MM.1S (cell line): ENCODE data around the gene DLGAP1.

Experiments
- DNase-seq: peaks from one replicate; pipeline ENCODE4 v3.0.0-alpha.2; 2015
- H2AFZ ChIP-seq: fragments of 300-600 bp; sonication (generic); 2 replicates; pipeline ENCODE4 v1.6.0; 2016; ENCODE audit warnings: antibody characterized with exemption, low read length
- H3F3A ChIP-seq: fragments of 300-600 bp; sonication (generic); 2 replicates; pipeline ENCODE4 v1.6.1; 2016; ENCODE audit warnings: mild to moderate bottlenecking, antibody characterized with exemption, low read length, moderate library complexity, mixed read lengths; ENCODE audit not compliant: insufficient read depth
- H3K27ac ChIP-seq: fragments of 300-600 bp; sonication (generic); 2 replicates; pipeline ENCODE4 v1.5.1; 2016; ENCODE audit warnings: mild to moderate bottlenecking, low read length
- H3K27me3 ChIP-seq: fragments of 300-600 bp; sonication (generic); replicated peaks from 2 replicates; pipeline ENCODE4 v1.6.0; 2016; ENCODE audit warnings: low read length; ENCODE audit not compliant: insufficient read depth
- H3K36me3 ChIP-seq: fragments of 300-600 bp; sonication (generic); replicated peaks from 2 replicates; pipeline ENCODE4 v1.6.1; 2016; ENCODE audit warnings: mild to moderate bottlenecking, low read length, mixed read lengths; ENCODE audit not compliant: insufficient read depth
- H3K4me1 ChIP-seq: fragments of 300-600 bp; sonication (generic); 2 replicates; pipeline ENCODE4 v1.6.1; 2016; ENCODE audit warnings: low read length, mixed read lengths
- H3K4me2 ChIP-seq: fragments of 300-600 bp; sonication (generic); 2 replicates; pipeline ENCODE4 v1.6.0; 2016; ENCODE audit warnings: low read depth, low read length
- H3K4me3 ChIP-seq: fragments of 300-600 bp; sonication (generic); 2 replicates; pipeline ENCODE4 v1.5.1; 2016; ENCODE audit warnings: low read length, mixed read lengths
- H3K79me2 ChIP-seq: fragments of 300-600 bp; sonication (generic); 2 replicates; pipeline ENCODE4 v1.6.1; 2016; ENCODE audit warnings: mixed run types, low read length, mixed read lengths
- H3K9ac ChIP-seq: fragments of 300-600 bp; sonication (generic); 2 replicates; pipeline ENCODE4 v1.6.1; 2016; ENCODE audit warnings: low read length, mixed read lengths
- H3K9me2 ChIP-seq: fragments of 300-600 bp; sonication (generic); replicated peaks from 2 replicates; pipeline ENCODE4 v1.6.1; 2016; ENCODE audit warnings: mild to moderate bottlenecking, low read length, mixed read lengths; ENCODE audit not compliant: insufficient read depth
- H3K9me3 ChIP-seq: fragments of 300-600 bp; sonication (generic); replicated peaks from 2 replicates; pipeline ENCODE4 v1.6.1; 2016; ENCODE audit warnings: mild to moderate bottlenecking, low read length, mixed read lengths; ENCODE audit not compliant: insufficient read depth
- H4K20me1 ChIP-seq: fragments of 300-600 bp; sonication (generic); 2 replicates; pipeline ENCODE4 v1.6.1; 2016; ENCODE audit warnings: mild to moderate bottlenecking, low read length, moderate library complexity, mixed read lengths; ENCODE audit not compliant: insufficient read depth
- EZH2 ChIP-seq: fragments of 300-600 bp; sonication (generic); optimal IDR thresholded peaks from 2 replicates; pipeline ENCODE3; 2017; ENCODE audit warnings: low read depth, mild to moderate bottlenecking, antibody characterized with exemption, low read length, mixed read lengths
- EZH2phosphoT487 ChIP-seq: fragments of 300-600 bp; sonication (generic); IDR thresholded peaks from 2 replicates; pipeline ENCODE4 v1.6.1; 2018; ENCODE audit warnings: antibody characterized with exemption, low read length
- TF ChIP-seq, protein P1 (sequence below): fragments of 300-600 bp; sonication (generic); IDR thresholded peaks from 2 replicates; pipeline ENCODE4 v1.5.1; 2016; ENCODE audit warnings: antibody characterized with exemption, low read length, mixed read lengths

The DLGAP1 gene

DNA sequence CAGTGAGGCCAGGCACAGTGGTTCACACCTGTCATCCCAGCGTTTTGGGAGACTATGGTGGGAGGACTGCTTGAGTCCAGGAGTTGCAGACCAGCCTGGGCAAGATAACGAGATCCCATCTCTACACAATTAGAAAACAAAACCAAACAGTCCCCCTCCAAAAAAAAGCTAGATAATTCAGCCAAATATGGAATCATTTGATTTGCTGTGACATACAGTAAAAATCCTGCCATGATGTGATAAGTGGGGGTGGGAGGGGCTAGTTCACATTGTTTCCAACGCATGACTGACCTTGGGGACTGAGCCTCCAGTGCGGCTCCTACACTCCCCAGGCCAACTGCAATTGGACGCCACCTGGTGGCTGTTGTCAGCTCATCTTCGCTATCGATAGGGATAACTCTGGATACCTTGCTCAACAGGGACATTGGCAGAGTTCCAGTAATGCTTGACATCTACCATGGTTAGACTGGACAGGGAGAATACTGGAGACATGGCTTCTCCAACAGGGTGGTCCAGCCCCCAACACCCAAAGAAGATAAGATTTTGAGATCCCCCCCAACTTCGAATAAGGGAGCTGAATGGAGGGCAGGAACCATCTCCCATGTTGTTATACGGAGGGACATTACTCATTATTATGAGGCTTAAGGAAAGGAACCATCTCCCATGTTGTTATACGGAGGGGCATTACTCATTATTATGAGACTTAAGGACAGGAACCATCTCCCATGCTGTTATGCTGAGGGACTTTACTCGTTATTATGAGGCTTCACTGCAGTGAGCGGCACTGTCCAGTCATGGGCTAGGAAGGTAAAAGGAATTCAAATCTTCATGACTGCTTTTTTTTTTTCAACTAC, 869.2 kb downstream of the DLGAP1 start:
- DNase-seq: peak; percentile 77
- TF ChIP-seq EZH2phosphoT487: no peak
- TF ChIP-seq, protein P1, sequence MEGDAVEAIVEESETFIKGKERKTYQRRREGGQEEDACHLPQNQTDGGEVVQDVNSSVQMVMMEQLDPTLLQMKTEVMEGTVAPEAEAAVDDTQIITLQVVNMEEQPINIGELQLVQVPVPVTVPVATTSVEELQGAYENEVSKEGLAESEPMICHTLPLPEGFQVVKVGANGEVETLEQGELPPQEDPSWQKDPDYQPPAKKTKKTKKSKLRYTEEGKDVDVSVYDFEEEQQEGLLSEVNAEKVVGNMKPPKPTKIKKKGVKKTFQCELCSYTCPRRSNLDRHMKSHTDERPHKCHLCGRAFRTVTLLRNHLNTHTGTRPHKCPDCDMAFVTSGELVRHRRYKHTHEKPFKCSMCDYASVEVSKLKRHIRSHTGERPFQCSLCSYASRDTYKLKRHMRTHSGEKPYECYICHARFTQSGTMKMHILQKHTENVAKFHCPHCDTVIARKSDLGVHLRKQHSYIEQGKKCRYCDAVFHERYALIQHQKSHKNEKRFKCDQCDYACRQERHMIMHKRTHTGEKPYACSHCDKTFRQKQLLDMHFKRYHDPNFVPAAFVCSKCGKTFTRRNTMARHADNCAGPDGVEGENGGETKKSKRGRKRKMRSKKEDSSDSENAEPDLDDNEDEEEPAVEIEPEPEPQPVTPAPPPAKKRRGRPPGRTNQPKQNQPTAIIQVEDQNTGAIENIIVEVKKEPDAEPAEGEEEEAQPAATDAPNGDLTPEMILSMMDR: peak; percentile 87
- Histone ChIP-seq H2AFZ (0 out of 2 replicates have a peak overlapping the region, but pooled peaks have one; percentile 20), H3F3A (peaks cover 18% of the 10 kb centered on the region), H3K4me1 (peaks cover 23% of the 10 kb centered on the region), H3K79me2 (no peaks in the 10 kb centered on the region), H4K20me1 (no peaks in the 10 kb centered on the region), H3K4me3 (peak overlapping the region; percentile 36), H3K9ac (peak overlapping the region; percentile 43; the same call in 1 of the 2 replicates), H3K27me3 (peaks cover 65% of the 10 kb centered on the region), H3K27ac (peak overlapping the region; percentile 85), H3K36me3 (no peaks in the 10 kb centered on the region), H3K4me2 (peak overlapping the region; percentile 78), H3K9me3 (no peaks in the 10 kb centered on the region), H3K9me2 (no peaks in the 10 kb centered on the region)

DNA sequence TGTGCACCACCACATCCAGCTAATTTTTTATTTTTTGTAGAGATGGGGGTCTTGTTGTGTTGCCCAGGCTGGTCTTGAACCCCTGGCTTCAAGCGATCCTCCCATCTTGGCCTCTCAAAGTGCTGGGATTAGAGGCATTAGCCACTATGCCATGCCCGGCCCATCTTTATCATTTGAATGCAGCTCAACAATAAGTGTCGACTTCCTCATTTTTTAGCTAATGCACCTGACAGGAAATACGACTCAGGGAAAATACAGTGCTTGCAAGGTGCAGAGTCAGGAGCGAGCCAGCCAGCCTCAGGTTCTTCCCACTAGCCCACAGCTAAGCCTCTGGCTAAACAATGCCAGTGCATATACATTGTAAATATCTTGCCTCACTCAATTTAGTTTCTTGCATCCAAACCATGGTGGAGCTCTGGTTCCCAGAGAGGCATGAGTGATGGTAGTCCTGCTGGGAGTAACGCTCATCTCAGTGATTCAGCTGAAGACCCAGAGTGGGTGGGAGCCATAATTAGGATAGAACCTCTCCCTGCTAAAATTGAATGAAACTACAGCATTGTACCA, 870.1 kb downstream of the DLGAP1 start:
- H3K27ac ChIP-seq: no peak overlapping the region
- DNase-seq: no peak
- H2AFZ ChIP-seq: no peak overlapping the region
- TF ChIP-seq EZH2: no peak
- TF ChIP-seq, protein P1: no peak
- TF ChIP-seq EZH2phosphoT487: no peak
- peak overlapping the region; percentile 78; the same call in 1 of the 2 replicates for H3K4me2 ChIP-seq
- no peaks in the 10 kb centered on the region for H3K79me2 ChIP-seq
- H3K9me3 ChIP-seq: no peaks in the 10 kb centered on the region
- peaks cover 59% of the 10 kb centered on the region for H3K27me3 ChIP-seq
- no peaks in the 10 kb centered on the region for H3K9me2 ChIP-seq
- peaks cover 18% of the 10 kb centered on the region for H3F3A ChIP-seq
- H3K4me1 ChIP-seq: peaks cover 23% of the 10 kb centered on the region
- no peak overlapping the region for H3K9ac ChIP-seq
- H4K20me1 ChIP-seq: no peaks in the 10 kb centered on the region
- no peak overlapping the region for H3K4me3 ChIP-seq
- no peaks in the 10 kb centered on the region for H3K36me3 ChIP-seq

DNA sequence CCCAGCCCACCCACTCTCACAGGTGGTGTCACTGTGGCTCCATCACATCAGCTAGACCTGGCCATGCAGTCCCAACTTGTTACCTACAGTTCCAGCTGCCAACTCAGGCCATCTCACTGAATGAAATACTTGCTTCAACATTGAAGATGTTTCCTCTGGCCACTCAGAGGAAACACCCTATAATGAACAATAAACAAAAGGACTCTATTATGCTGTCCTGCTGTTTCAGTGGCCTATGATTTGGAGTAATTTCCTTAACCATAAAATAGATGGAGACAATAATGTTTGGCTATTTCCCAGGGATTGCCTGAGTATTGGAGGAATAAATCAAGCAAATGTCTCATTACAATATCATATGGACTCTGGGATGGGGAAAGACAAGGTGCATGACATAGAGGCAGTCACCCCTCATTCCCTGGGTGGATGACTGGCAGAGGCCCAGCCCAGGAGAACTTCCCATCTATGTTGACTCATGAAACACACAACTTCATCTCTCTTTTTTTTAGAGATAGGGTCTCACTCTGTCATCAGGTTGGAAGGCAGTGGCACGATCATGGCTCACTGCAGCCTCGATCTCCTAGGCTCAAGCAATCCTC, 870.7 kb downstream of the DLGAP1 start:
- H3K4me2 ChIP-seq: no peak overlapping the region
- no peaks in the 10 kb centered on the region for H3K9me3 ChIP-seq
- no peak overlapping the region for H3K4me3 ChIP-seq
- no peaks in the 10 kb centered on the region for H3K9me2 ChIP-seq
- DNase-seq: no peak
- peaks cover 18% of the 10 kb centered on the region for H3F3A ChIP-seq
- TF ChIP-seq EZH2phosphoT487: no peak
- TF ChIP-seq, protein P1: no peak
- no peak for TF ChIP-seq EZH2
- H4K20me1 ChIP-seq: no peaks in the 10 kb centered on the region
- H3K27ac ChIP-seq: no peak overlapping the region
- no peaks in the 10 kb centered on the region for H3K36me3 ChIP-seq
- no peak overlapping the region for H3K9ac ChIP-seq
- H2AFZ ChIP-seq: no peak overlapping the region
- H3K4me1 ChIP-seq: peaks cover 23% of the 10 kb centered on the region
- H3K27me3 ChIP-seq: peaks cover 57% of the 10 kb centered on the region
- H3K79me2 ChIP-seq: no peaks in the 10 kb centered on the region
